PC-3 (cell line): ENCODE data around the gene SYCN.

Source experiments
- CTCF ChIP-seq: fragments of 300-600 bp; sonication (generic); conservative IDR thresholded peaks from 2 replicates; pipeline ENCODE4 v1.5.1; 2017; ENCODE audit warnings: antibody characterized with exemption, low read depth, mild to moderate bottlenecking, low read length
- EZH2 ChIP-seq: fragments of 300-600 bp; sonication (generic); IDR thresholded peaks from one replicate; pipeline ENCODE4 v1.6.1; 2017; ENCODE audit warnings: antibody characterized with exemption, mild to moderate bottlenecking, low read length; ENCODE audit not compliant: unreplicated experiment
- EZH2phosphoT487 ChIP-seq: fragments of 300-600 bp; sonication (generic); IDR thresholded peaks from 2 replicates; pipeline ENCODE4 v1.6.1; 2018; ENCODE audit warnings: mild to moderate bottlenecking, antibody characterized with exemption, low read length, borderline replicate concordance

- TF ChIP-seq CTCF (no peak), EZH2 (no peak), EZH2phosphoT487 (no peak)
Observed at GRCh38 chr19:39180749-39181148, 23.3 kb downstream of the SYCN start.
